Skeletal muscle satellite cell (primary cell): ENCODE measurements around the gene CFAP99.

Experiments used
- H3K27me3 ChIP-seq: 2 replicates; pipeline ENCODE4 v1.7.0; 2013; ENCODE audit warnings: low read length; ENCODE audit not compliant: control insufficient read depth, insufficient read depth
- H3K36me3 ChIP-seq: 2 replicates; pipeline ENCODE4 v1.7.0; 2013; ENCODE audit warnings: mild to moderate bottlenecking, control low read depth, low read length; ENCODE audit not compliant: insufficient read depth
- H3K4me1 ChIP-seq: 2 replicates; pipeline ENCODE4 v1.7.0; 2013; ENCODE audit warnings: low read length; ENCODE audit not compliant: control insufficient read depth, insufficient read depth
- H3K4me2 ChIP-seq: 2 replicates; pipeline ENCODE4 v1.7.0; 2013; ENCODE audit warnings: mild to moderate bottlenecking, low read length
- H3K4me3 ChIP-seq: 2 replicates; pipeline ENCODE4 v1.7.0; 2013; ENCODE audit warnings: low read length
- H3K9ac ChIP-seq: 2 replicates; pipeline ENCODE4 v1.7.0; 2013; ENCODE audit warnings: mild to moderate bottlenecking, low read depth, low read length, moderate library complexity
- H3K9me3 ChIP-seq: replicated peaks from 2 replicates; pipeline ENCODE4 v1.7.0; 2013; ENCODE audit warnings: mild to moderate bottlenecking, control low read depth, low read length

CFAP99 gene

GRCh38 chr4:2413821-2414610 is 4.7 kb upstream of the CFAP99 start:
- Histone ChIP-seq H3K4me1 (peaks cover 31% of the 10 kb centered on the region), H3K9me3 (no peaks in the 10 kb centered on the region), H3K27me3 (peaks cover 27% of the 10 kb centered on the region), H3K36me3 (no peaks in the 10 kb centered on the region), H3K4me3 (peak overlapping the region; percentile 20), H3K9ac (no peak overlapping the region), H3K4me2 (peak overlapping the region; percentile 73)

- Histone ChIP-seq H3K9ac (no peak overlapping the region), H3K27me3 (peaks cover 39% of the 10 kb centered on the region), H3K9me3 (no peaks in the 10 kb centered on the region), H3K4me3 (no peak overlapping the region), H3K4me2 (no peak overlapping the region), H3K36me3 (no peaks in the 10 kb centered on the region), H3K4me1 (peaks cover 36% of the 10 kb centered on the region)
These were observed 3.5 kb upstream of the CFAP99 start for GRCh38 chr4:2415213-2415612.

- no peaks in the 10 kb centered on the region for H3K9me3 ChIP-seq
- no peak overlapping the region for H3K4me2 ChIP-seq
- no peak overlapping the region for H3K4me3 ChIP-seq
- H3K27me3 ChIP-seq, result peaks cover 47% of the 10 kb centered on the region
- H3K36me3 ChIP-seq, result no peaks in the 10 kb centered on the region
- H3K9ac ChIP-seq, result no peak overlapping the region
- H3K4me1 ChIP-seq, result peaks cover 36% of the 10 kb centered on the region
These were observed 2.7 kb upstream of the CFAP99 start for GRCh38 chr4:2415881-2416563.

- Histone ChIP-seq H3K4me3 (peak overlapping the region; percentile 75), H3K36me3 (no peaks in the 10 kb centered on the region), H3K4me2 (peak overlapping the region; percentile 100), H3K27me3 (peaks cover 50% of the 10 kb centered on the region), H3K9me3 (no peaks in the 10 kb centered on the region), H3K9ac (no peak overlapping the region), H3K4me1 (peaks cover 36% of the 10 kb centered on the region)
These were observed 2.1 kb upstream of the CFAP99 start for GRCh38 chr4:2416564-2417225.

- no peaks in the 10 kb centered on the region for H3K9me3 ChIP-seq
- H3K4me3 ChIP-seq, result peak overlapping the region; percentile 75
- H3K36me3 ChIP-seq, result no peaks in the 10 kb centered on the region
- peak overlapping the region; percentile 25 for H3K9ac ChIP-seq
- peak overlapping the region; percentile 100 for H3K4me2 ChIP-seq
- H3K4me1 ChIP-seq, result peaks cover 32% of the 10 kb centered on the region
- peaks cover 56% of the 10 kb centered on the region for H3K27me3 ChIP-seq
These were observed 1.5 kb upstream of the CFAP99 start for GRCh38 chr4:2417226-2417764.

- Histone ChIP-seq H3K9ac (peak within 1 kb of the TSS; percentile 25), H3K27me3 (peaks cover 62% of the 10 kb centered on the region), H3K4me2 (peak within 1 kb of the TSS; percentile 100), H3K4me3 (peak within 1 kb of the TSS; percentile 75), H3K36me3 (no peaks in the 10 kb centered on the region), H3K4me1 (peaks cover 25% of the 10 kb centered on the region), H3K9me3 (no peaks in the 10 kb centered on the region)
These were observed 748 bp upstream of the CFAP99 start, which contains the start of gene ZFYVE28 for GRCh38 chr4:2417765-2418649. ZFYVE28 (minus strand) TSS chr4:2418645; CDS start chr4:2418323, 322 bp downstream.

GRCh38 chr4:2419814-2420213 is 1.1 kb downstream of the CFAP99 start:
- Histone ChIP-seq H3K27me3 (peaks cover 62% of the 10 kb centered on the region), H3K36me3 (no peaks in the 10 kb centered on the region), H3K9me3 (no peaks in the 10 kb centered on the region), H3K4me2 (no peak overlapping the region), H3K9ac (no peak overlapping the region), H3K4me3 (no peak overlapping the region), H3K4me1 (peaks cover 11% of the 10 kb centered on the region)

- peaks cover 46% of the 10 kb centered on the region for H3K27me3 ChIP-seq
- H3K4me1 ChIP-seq, result peaks cover 11% of the 10 kb centered on the region
- H3K4me2 ChIP-seq, result no peak overlapping the region
- no peak overlapping the region for H3K9ac ChIP-seq
- no peaks in the 10 kb centered on the region for H3K9me3 ChIP-seq
- no peaks in the 10 kb centered on the region for H3K36me3 ChIP-seq
- H3K4me3 ChIP-seq, result no peak overlapping the region
These were observed 3.2 kb downstream of the CFAP99 start for GRCh38 chr4:2421928-2422327.

- H3K27me3 ChIP-seq, result peaks cover 37% of the 10 kb centered on the region
- no peak overlapping the region for H3K4me2 ChIP-seq
- H3K9me3 ChIP-seq, result no peaks in the 10 kb centered on the region
- H3K9ac ChIP-seq, result no peak overlapping the region
- H3K36me3 ChIP-seq, result no peaks in the 10 kb centered on the region
- no peak overlapping the region for H3K4me3 ChIP-seq
- peaks cover 7% of the 10 kb centered on the region for H3K4me1 ChIP-seq
These were observed 4.3 kb downstream of the CFAP99 start for GRCh38 chr4:2423066-2423465.

- no peaks in the 10 kb centered on the region for H3K9me3 ChIP-seq
- peaks cover 7% of the 10 kb centered on the region for H3K4me1 ChIP-seq
- H3K4me3 ChIP-seq, result no peak overlapping the region
- H3K36me3 ChIP-seq, result no peaks in the 10 kb centered on the region
- H3K27me3 ChIP-seq, result peaks cover 36% of the 10 kb centered on the region
- H3K9ac ChIP-seq, result no peak overlapping the region
- no peak overlapping the region for H3K4me2 ChIP-seq
These were observed 4.9 kb downstream of the CFAP99 start for GRCh38 chr4:2423695-2424094.
